SK-N-DZ (cell line): Measurements from ENCODE around the gene MIA2.

Experiments
- DNase-seq: peaks from one replicate; pipeline ENCODE4 v3.0.0-alpha.2; 2015; ENCODE audit warnings: low spot score

The MIA2 gene

DNA sequence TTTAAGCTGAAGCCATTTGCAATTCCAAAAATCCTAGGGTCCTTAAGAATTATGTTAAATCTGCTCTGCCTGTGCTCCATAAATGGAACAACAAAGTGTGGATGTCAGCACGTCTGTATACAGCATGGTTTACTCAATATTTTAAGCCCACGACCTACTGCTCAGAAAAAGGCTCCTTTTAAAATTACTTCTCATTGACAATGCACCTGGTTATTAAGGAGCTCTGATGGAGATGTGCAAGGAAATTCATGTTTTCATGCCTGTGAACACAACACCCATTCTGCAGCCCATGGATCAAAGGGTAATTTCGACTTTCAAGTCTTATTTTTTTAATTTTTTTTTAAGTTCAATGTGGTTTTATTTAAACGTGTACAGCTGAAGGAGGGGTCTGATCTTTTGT lies 150.5 kb downstream of the MIA2 start:
- DNase-seq, result no peak

DNA sequence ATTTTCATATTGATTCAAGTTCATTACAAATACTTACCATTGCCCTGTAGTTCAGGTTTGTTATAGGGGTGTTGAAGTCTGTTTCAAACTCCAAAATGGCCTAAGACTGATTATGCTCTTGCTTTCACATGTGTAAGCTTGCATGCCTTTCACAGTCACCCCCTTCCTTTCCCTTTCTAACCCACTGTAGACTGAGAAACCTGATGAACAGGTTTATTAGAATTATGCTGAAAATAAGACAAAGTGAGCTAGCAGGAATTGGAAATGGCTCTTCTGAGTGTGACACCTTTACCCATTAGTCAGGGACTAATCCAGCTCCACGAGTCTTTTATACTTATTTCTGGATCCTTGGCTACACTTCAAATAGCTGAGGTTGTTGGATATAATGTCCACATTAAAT lies 159.6 kb downstream of the MIA2 start:
- no peak for DNase-seq

DNA sequence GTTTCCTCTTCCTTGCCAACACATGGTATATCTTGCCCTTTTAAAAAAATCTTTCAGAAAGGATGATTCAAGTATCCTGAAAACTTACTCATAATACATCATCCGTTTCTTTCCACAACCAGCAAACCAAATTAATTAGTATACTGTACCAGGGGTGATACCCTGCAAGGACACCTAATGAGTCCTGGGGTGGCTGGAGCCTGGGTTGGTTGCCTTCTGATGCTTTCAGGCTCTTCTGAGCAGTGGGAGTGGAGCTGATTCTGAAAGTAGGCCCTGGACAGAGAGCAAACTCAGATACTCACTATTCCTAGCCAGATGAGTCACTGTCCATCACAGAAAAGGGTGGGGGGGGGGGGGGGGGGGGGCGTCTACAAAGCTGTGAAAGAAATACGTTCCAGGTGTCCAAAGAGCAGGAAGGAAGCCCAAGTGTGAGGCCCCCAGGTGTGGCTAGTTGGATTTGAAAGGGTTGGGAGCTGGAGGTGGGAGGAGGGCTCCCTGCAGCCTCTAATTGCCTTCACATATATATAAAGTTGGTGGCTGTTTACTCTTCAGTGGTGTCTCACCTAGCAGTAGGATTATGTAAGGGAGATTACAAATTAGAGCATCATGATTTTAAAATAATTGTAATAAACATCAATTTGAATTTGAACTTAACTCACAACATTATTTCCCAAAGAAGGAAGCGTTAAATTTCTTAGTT lies 162.0 kb downstream of the MIA2 start:
- DNase-seq, result no peak

DNA sequence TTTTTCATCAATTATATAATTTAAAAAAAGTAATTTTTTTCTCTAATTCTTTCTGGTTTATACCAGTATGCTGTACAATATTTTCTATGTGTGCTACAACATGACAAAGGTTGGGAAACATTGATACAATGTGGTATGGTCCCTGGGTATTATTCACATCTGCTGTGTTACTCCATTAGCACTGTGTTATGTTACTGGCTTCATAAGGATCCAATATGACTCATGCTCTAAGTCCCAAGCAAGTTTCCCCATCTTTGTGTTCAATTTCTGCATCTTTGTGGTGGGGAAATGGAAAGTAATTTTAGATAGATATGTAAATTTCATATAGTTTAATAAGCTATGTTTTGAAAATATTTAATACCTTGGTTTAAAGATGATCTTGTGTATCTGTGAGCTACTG lies 162.7 kb downstream of the MIA2 start:
- no peak for DNase-seq

DNA sequence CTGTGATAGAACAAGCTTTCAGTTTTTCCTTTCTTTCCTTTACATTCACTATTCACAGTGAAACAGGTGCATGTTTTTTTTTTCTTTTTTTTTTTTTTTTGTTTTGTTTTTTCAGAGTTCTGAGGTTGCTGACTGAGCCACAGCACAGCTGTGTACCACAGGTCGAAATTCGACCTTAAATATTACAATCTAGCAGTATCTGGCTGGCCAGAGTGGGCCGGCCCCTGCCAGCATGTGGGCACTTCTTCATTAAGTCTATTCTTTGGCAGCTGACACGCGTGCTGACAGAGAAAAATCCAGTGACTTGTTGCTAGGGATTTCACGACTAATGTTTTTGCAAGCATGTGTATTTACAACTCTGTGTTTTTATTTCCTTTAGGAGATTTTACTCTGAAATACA lies 164.7 kb downstream of the MIA2 start:
- DNase-seq, result no peak

DNA sequence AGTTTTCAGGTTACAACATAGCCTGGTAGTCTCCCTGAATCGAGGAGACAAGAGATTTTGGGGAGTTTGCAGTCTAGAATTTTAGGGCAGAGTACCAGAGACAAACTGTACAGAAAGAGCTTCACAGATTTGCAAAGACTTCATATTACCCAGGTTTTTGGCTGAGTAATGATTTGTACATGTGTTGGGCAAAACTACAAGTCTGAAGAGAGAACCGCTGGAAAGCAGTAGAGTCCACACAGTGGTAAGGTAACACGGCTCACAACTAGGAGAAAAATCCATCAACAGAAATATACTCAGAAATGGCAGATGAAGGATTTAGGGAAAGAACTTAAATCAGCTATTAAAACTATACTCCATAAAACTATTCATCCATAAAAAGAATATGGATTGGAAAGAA lies 172.8 kb downstream of the MIA2 start:
- DNase-seq, result no peak

DNA sequence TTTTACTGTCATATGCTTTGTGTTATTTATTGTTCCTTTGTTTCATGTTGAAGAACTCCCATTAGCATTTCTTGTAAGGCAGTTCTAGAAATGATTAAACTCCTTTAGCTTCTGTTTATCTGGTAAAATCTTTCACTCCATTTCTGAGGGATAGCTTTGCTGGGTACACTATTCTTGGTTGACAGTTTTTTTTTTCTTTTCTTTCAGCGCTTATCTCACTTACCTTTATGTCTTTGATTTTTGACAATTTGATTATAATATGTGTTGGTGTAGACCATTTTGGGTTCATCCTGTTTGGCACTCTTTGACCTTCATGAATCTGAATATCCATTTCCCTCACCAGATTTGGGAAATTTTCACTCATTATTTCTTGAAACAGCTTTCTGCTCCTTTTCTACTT lies 182.4 kb downstream of the MIA2 start:
- DNase-seq, result no peak

DNA sequence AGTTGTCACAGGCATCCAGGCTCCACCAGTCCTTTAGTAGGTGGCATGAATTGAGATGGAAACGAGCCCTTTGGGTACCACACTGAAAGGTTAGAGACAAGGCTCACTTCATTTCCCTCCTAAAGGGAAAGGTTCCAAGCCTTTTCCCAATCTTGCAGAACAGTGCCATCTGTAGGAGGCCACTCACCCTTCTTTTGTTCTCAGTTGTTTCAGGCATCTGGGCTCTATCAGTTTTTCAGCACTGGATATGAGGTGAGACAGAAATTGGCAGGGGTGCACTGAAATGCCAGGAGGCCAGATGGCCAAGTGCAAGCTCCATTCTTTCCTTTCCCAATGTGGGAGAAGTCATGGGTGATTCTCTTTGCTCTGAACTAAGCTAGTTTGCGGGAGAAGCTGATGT lies 183.3 kb downstream of the MIA2 start:
- no peak for DNase-seq

DNA sequence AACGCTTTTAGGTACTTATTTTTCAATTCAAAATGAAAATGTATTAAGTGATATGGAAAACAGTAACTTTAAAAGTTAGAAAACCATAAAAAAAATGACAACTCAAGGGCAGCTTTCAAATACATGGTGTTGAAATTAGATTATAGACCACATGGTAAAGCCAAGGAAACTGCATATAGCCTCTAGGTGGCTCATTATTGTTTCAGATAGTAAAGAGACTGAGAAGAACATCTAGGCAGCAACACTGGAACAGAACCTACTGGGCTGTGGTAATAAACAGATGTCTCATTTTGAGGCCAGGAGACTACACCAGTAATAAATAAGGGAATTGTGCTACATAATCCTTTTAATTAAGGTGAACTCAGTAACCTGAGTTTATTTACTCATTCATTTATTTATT lies 185.6 kb downstream of the MIA2 start:
- DNase-seq, result peak; percentile 12

DNA sequence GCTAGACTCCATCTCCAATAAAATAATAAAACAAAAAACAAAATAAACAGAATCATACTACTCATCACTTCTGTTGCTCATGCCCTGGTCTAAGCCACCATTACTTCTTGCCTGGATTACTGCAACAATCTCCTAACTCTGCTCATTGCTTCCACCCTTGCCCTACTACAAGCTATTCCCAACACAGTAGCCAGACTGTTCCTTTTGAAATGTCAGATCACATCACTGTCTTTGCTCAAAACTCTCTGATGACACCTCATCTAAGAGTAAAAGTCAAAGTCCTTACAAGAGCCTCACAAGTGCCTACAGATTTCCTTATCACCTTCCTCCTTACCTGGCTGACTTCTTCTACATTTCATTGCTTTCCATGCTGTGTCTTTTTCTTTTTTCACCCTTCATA lies 188.5 kb downstream of the MIA2 start:
- no peak for DNase-seq

DNA sequence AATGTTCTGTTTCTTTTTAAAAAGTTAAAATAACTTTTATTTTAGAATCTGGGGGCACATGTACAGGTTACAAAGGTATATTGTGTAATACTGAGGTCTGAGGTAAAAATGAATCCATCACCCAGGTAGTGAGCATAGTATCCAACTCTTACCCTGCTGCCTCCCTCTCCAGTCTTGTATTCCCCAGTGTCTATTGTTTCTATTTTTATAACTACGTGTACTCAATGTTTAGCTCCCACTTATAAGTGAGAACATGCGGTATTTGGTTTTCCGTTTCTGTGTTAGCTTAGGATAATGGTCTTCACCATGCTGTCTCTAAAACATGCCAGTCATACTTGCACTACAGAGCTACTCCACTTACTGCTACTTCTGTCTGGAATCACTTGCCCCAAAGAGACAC lies 190.1 kb downstream of the MIA2 start:
- no peak for DNase-seq

DNA sequence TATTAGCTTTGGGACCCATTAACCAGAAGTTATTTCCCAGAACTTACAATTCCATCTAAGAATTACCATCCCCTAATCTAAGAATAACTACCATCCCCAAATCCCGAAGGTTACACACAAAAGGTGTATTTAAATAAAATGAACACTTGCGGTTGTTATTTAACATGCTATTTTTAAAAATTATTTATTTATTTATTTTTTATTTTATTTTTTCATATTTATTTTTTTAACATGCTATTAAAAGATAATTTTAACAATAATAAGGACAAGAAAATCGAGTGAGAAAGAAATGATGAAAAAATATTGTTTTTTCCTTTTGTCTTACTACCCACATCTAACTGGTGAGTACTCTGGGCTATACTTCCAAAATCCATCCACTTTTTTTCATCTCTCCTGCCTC lies 192.2 kb downstream of the MIA2 start:
- DNase-seq, result no peak

DNA sequence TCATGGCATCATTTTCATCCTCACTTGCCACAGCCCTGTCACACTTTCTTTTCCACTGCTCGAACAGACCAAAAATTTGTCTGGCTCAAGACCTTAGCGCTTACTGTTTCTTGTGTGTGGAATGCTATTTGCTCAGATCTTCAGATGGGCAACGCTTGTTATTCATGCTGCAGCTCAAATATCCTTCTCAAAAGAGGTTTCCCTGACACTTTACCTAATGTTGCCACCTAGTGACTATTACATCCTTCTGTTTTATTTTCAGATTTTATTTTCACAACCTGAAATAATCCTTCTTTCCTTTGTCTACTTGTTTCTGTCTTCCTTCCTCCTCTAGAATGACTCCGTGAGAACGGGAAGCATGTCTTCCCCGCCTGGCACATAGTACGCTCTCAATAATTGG lies 192.9 kb downstream of the MIA2 start:
- DNase-seq, result no peak

DNA sequence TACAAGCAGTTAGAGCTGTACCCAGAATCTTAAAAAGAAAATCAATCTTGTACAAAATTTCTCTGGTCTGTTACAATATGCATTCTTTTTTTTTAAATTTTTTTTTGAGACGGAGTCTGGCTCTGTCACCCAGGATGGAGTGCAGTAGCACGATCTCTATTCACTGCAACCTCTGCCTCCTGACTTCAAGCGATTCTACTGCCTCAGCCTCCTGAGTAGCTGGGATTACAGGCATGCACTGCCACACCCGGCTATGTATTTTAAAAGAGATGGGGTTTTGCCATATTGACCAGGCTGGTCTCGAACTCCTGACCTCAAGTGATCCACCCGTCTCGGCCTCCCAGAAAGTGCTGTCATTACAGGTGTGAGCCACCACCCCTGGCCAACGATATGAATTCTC lies 194.4 kb downstream of the MIA2 start:
- no peak for DNase-seq

DNA sequence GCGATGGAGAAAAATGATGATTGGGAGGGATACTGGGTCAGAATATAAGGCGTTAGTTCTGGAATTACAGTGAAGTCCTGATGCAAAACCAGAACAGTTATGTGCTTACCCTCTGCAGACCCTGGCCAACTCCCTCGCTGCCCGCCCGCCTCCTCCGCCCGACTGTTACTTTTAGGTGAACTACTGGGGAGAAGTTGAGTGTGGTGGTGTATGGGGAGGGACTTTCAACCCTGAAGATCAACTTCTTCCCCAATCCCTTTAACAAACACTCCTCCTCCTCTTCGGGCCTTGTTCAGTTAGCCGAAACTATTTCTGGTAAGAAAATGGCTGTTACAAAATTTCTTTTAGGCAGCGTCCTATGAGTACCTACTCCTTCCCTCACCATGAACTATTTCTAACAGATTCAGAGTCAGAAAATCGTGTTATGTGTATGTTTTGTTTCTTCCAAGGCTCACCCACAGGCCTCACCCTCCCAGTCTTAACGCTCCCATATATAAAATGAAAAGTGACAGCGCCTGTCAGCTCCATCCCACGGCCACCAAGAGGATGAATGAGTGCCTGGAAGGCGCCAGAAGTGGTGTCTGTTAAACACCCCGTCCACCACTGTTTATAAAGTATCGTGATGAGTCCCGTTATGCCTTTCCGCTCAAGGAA lies 197.2 kb downstream of the MIA2 start:
- peak; percentile 10 for DNase-seq

DNA sequence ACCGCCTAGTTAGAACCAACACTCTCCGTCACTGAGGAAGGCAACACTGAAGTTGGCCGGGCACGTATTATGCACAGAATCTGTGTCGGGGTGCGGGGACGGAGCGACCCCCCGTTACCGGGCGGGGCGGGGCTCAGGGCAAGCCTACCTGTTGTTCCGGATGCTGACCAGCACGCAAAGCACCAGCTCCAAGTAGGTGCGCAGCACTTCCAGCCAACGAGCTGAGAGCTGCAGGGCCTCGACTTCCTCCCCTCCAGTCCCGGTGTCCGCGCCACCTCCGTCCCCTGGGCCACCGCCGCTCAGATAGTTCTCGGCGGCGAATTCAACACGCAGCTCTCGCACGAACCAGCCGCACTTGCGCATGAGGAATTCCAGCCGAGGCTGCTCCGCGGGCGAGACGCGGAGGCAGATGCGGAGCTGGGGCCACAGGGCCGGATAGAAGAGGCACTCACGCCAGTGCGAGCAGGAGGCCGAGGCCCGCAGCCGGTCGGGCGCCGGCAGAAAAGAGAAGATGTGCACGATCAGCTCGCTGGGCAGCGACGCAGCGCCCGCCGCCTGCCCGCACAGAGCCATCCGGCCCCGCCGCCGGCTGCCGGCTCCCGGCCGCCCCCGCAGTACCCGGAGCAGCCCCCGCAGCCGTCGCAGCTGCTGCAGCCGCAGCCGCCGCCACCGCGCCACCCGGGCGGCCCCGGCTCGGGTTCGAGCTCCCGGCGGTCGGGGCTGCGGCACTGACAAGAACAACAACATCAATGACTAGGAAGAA lies 197.9 kb downstream of the MIA2 start:
- peak; percentile 22 for DNase-seq

DNA sequence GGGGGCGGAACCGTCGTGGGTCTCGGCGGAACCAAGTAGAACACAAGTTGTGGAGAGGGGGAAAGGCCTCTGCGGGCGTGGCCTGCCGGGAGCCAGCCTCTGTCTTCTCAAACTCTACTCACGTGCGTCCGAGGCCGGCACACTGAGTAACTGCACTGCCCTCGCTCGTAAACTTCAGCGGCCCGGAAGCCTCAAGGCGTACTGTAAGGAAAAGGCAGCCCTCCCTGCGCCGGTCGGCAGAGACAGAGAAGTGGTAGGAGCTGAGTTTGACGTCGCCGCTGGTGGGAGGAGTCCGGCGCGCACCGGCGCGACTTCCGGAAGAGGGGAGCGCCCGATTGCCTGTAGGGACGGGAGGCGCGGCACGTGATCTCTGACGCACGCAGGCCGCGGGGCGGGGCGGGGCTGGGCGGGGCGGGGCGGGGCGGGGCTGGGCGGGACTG lies 198.5 kb downstream of the MIA2 start, which contains the start of gene FBXO33:
TSS of gene FBXO33 (minus strand) at position 255 of the 440 bp plus-strand sequence. CDS start 271 bp downstream, outside the sequence.
- DNase-seq, result peak; percentile 96

DNA sequence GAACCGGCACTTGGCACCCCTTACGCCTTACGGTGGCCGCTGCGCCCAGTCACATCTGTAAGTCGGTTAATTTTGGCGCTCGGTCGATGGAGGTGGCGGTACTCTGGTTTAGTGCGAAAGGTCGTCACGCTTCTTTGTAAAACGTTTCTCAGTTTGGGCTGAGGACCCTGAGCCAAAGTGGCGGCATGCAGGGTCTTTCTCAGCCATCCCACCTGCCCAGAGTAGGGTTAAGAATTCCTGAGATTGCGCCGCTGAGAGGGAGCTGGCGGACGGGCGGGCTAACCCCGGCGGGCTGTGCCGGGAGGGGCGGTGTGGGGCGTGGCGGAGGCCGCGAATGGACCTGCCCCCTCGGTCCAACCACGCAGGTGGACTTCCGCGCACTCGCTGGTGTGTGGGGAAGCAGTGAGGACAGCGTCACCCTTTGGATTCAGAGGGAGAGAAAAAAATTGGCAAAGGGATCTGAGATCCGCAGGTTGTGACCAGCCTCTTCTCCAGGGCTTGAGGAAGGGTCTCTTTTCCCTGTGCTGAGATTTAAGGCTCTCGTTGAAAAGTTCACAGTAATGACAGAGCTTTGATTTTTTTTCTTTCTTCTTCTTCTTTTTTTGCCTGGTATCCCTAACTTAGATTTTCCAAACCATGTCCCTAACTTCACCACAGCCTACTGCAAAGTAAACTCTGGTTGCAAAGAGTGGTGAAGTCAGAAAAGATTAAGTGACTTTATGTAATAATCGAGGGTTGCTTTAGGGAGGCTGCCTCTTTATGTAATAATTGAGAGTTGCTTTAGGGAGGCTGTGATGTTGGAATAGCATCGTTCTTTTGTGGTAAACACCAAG lies 199.1 kb downstream of the MIA2 start:
- DNase-seq, result peak; percentile 90

DNA sequence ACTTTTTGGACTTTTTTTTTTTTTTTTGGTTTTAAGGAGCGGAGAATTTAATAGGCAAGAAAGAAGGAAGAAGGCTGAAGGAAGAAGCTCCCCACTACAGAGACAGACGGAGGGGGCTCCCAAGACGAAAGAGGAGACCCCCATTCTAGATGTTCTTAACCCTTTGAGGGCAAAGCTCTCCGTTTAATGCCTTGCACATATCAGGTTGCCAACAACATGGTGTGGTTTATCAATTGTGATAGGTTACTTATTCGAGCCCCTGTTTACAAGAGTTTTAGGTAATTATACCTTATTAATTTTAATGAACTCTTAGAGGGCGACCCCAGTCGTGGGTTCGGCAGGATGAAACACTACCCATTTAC lies 199.7 kb downstream of the MIA2 start:
- no peak for DNase-seq

DNA sequence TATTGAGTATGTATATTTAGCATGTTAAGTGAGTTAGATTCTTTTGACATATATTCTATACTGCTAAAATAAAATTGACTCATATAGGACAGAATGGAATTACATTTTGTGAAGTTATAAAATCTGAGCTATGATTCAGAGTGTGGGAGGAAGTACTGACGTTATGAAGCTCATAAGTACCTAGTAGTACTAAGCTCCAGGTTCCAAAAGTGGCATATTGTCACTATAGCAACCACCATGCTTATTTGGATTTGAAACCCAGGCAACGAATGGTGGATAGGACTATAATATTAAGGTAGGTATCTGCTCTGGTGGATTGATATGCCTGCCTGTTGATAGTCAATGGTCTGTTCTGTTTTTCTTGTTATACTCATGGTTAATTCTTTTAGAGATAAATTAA lies 200.7 kb downstream of the MIA2 start:
- DNase-seq, result no peak

DNA sequence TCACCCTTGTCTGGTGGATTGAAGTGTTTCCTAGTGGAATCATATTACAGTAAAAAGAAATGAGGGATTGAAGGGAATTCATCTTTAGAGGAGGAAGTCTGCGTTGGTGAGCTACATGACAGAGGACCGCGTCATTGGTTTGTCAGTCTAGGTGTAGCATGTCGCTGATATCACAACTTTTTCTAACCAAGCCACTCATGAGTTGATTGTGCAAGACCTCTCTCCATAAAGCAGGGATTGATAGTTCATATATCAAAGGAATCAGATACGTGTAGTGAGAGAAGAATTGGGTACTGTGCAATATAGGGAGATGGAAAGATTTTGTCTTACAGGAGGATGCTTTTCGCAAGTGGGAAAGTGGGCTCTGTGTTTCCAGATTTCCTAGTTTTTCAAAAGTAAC lies 201.5 kb downstream of the MIA2 start:
- no peak for DNase-seq
